Inflammatory macrophage (primary cell): ENCODE measurements around the gene HSPA4L.

Experiments used
- DNase-seq, 2 donors: peaks; one replicate each; pipeline ENCODE4 v3.0.0-alpha.2; 2020 to 2022

Gene HSPA4L

DNA sequence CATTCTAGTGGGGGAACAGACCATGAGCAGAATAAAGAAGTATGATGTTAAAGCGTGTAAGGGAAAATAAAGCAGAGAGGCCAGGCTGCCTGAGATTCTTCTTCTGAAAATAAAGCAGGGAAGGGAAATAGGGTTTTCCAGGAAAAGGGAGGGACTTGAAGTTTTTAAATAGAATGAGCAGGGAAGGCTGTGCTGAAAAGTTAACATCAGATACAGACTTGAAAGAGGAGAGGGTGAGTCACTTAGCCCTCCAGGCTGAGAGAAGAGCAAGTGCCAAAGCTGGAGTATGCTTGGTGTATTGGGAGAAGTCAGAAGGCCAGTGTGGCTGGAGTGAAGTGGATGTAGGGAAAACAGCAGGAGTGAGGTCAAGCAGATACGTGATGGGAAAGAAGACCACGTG is 88.6 kb downstream of the HSPA4L start:
- no peak for DNase-seq

- no peak for DNase-seq
Measured at GRCh38 chr4:127875791-127876190, 93.7 kb downstream of the HSPA4L start.

GRCh38 chr4:127880763-127881562 is 98.8 kb downstream of the HSPA4L start, which contains the start of gene PLK4:
TSS of gene PLK4 (plus strand) at chr4:127880893. CDS start at chr4:127881135, 242 bp downstream.
- DNase-seq = peak; percentile 98 to 99

DNA sequence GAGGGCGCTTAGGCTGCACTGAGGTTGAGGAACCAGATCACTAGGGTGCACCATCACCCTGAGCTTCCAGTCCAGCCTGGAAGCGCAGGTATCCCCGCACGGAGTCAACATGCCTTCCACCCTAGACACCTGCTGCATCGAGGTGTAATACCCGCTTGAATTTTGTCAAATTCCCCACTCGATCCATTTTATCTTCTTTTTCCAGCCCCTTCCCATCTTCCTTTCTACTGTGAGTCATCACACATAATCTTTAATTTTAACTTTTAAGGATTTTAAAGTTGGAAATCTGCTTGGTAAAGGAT is 99.4 kb downstream of the HSPA4L start:
- DNase-seq = no peak

DNA sequence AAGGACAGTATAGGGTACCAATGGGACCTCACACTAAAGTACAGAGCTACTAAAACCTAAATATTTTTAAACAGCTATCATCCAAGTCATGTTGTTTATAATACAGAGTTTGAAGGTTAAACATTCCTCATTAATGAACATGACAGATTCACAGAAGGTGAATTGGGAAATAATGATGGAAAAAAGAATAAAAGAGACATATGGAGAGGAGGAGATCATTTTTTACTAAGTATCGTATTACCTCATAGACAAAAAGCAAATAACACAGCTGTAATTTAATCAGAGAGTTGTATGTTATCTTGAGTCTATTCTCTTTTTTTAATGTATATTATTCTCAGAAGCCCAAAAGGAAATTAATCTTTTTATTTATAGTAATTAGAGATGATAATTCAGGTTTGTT is 106.4 kb downstream of the HSPA4L start:
- no peak for DNase-seq

DNA sequence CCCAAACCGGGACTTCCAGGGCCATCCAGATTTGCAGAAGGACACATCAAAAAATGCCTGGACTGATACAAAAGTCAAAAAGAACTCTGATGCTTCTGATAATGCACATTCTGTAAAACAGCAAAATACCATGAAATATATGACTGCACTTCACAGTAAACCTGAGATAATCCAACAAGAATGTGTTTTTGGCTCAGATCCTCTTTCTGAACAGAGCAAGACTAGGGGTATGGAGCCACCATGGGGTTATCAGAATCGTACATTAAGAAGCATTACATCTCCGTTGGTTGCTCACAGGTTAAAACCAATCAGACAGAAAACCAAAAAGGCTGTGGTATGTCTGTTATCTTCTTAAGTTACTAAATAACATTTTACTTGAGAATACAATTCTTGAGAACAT is 107.8 kb downstream of the HSPA4L start:
- no peak for DNase-seq
